ENCODE results near the gene PLCH1. TPM values are rescaled to one million over a fixed set of nuclear protein-coding genes. Genes with fewer than 3 reads are reported as not detected.

The PLCH1 gene
- total and polyA plus RNA-seq, 2 of the 8 experiments (the other 6 are each of a cell fraction or from before 2014, with no cell fraction given) = 5.8 to 17.2 TPM

- TF ChIP-seq RXRA (IDR thresholded peaks at IDR 0.05; ENCODE audit: insufficient read depth, low read depth, low read length) = no peak
- no peak for TF ChIP-seq BACH1 (IDR thresholded peaks at IDR 0.05; ENCODE audit: low read length)
- no peak for TF ChIP-seq TBP (IDR thresholded peaks at IDR 0.05; ENCODE audit: low read depth, low read length)
- TF ChIP-seq YY1 (IDR thresholded peaks at IDR 0.05; ENCODE audit: low read depth, low read length) = no peak
These were observed 35.4 kb upstream of the PLCH1 start (continued) for GRCh38 chr3:155780291-155780690.

Data from H1 (cell line).